Naive B cell (primary cell): Measurements from ENCODE around the gene ZNF296. TPM values are rescaled to one million over a fixed set of nuclear protein-coding genes. Genes with fewer than 3 reads are reported as not detected.

Source experiments
- ATAC-seq, 2 donors: fragments of 150-1000 bp; cut with Tn5 transposase; 2 replicates each; pipeline ENCODE4 v1.10.0; 2021; ENCODE audit warnings: low read depth in 2 of 2, mild to moderate bottlenecking in 2 of 2, moderate library complexity in 2 of 2
- DNase-seq: peaks from one replicate; pipeline ENCODE4 v3.0.0; 2022
- H3K27ac Mint-ChIP-seq, 6 donors: one replicate each; pipeline ENCODE4 v1.8.0; 2020 to 2022; ENCODE audit warnings: mild to moderate bottlenecking in 6 of 6, mixed read lengths in 6 of 6, moderate library complexity in 5 of 6, inconsistent platforms in 2 of 6
- H3K27me3 Mint-ChIP-seq, 3 donors: one replicate each; pipeline ENCODE4 v1.8.0; 2021 to 2022; ENCODE audit warnings: mixed read lengths in 3 of 3, mild to moderate bottlenecking in 1 of 3
- H3K36me3 Mint-ChIP-seq, 2 donors: one replicate each; pipeline ENCODE4 v1.8.0; 2020 to 2022; ENCODE audit warnings: mixed read lengths in 2 of 2, inconsistent platforms in 1 of 2, mild to moderate bottlenecking in 1 of 2
- H3K4me1 Mint-ChIP-seq, 3 donors: one replicate each; pipeline ENCODE4 v1.8.0; 2020 to 2022; ENCODE audit warnings: mixed read lengths in 3 of 3, inconsistent platforms in 1 of 3, mild to moderate bottlenecking in 1 of 3, moderate library complexity in 1 of 3
- H3K4me3 Mint-ChIP-seq, 8 donors: one replicate each; pipeline ENCODE4 v1.8.0; 2020 to 2022; ENCODE audit warnings: mild to moderate bottlenecking in 8 of 8, mixed read lengths in 8 of 8, moderate library complexity in 8 of 8, inconsistent platforms in 2 of 8
- H3K9me3 Mint-ChIP-seq, 7 donors: one replicate each; pipeline ENCODE4 v1.8.0; 2020 to 2022; ENCODE audit warnings: mixed read lengths in 7 of 7, mild to moderate bottlenecking in 5 of 7, inconsistent platforms in 2 of 7, moderate library complexity in 1 of 7
- polyA plus RNA-seq, 6 donors: library from polyadenylated mRNA; unstranded; fragments of 300-500 nt; fragmentation: Illumina TruSeq; gene quantifications; one replicate each; pipeline ENCODE4 v1.2.3, GENCODE V29; 2021; ENCODE audit warnings: low read depth in 6 of 6

Gene ZNF296
- polyA plus RNA-seq, 6 donors from 2014 or later = 7.2 to 35.9 (median 13.7) TPM

GRCh38 chr19:45056831-45057230 is 19.4 kb downstream of the ZNF296 start:
- Mint-ChIP-seq H3K27me3 (no peaks in the 10 kb centered on the region), H3K4me1 (peaks cover 50 to 63% (median 54%) of the 10 kb centered on the region in 3 donors), H3K4me3 (peak overlapping the region in 1 of 8 donors; percentile 17), H3K9me3 (no peaks in the 10 kb centered on the region), H3K27ac (peak overlapping the region in 4 of 6 donors; percentile 28 to 86 (median 59)), H3K36me3 (peaks cover 10 to 54% of the 10 kb centered on the region in 2 donors)
- DNase-seq (no peak), ATAC-seq (no peak)

DNA sequence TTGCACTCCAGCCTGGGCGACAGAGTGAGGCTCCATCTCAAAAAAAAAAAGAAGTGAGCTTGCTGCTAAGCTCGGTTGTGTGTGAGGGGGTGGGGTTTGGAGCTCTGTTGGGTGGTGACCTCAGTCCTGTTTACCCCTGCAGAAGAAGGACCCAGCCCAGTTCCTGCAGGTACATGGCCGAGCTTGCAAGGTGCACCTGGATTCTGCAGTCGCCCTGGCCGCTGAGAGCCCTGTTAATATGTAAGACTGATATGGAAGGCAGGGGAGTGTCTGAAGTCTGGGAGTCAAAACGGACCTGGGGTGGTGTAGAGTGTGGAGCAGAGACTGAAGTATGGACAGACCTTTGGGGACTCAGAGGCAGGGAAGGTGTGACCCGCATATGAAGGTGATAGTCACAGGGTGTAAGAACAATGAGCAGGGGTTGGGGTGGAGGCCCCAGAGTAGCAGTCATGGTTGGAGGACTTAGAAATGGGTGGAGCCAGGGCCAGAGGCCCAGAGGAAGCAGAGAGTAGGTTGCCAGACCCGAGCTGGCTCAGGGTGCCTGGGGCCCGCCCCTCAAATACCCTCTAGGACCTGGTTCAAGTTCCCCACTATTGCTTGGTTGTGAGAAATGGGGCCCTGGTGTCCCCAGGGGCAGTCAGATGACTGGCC is 24.2 kb downstream of the ZNF296 start:
- peak; percentile 75 for DNase-seq
- Mint-ChIP-seq H3K4me1 (peaks cover 46 to 74% (median 62%) of the 10 kb centered on the region in 3 donors), H3K27ac (peak overlapping the region; percentile 76 to 97 (median 92)), H3K27me3 (no peaks in the 10 kb centered on the region), H3K4me3 (peak overlapping the region; percentile 77 to 90 (median 80)), H3K36me3 (peaks cover 0 to 22% of the 10 kb centered on the region in 2 donors), H3K9me3 (no peaks in the 10 kb centered on the region)
- peak; percentile 86 for ATAC-seq

DNA sequence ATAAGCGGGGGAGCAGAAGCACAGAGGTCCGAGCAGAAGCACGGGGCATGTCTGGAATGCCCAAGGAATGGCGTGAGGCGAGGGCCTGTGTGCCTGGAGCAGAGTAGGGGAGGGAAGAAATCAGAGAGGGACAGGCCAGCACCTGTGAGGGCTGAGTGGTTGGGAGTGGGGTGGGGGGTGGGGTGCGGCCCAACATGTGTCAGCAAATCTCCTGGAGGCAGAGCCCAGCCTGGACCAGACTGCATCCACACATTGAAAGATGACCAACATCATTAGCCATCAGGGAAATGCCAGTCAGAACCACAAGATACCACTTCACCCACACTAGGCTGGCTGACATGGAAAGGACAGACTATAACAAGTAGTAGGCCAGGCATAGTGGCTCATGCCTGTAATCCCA is 26.2 kb downstream of the ZNF296 start:
- no peak for ATAC-seq
- peaks cover 0 to 8% of the 10 kb centered on the region in 2 donors for H3K36me3 Mint-ChIP-seq
- H3K9me3 Mint-ChIP-seq = no peaks in the 10 kb centered on the region
- no peak for DNase-seq
- H3K4me1 Mint-ChIP-seq = peaks cover 58 to 85% (median 67%) of the 10 kb centered on the region in 3 donors
- H3K4me3 Mint-ChIP-seq = peak overlapping the region in 6 of 8 donors; percentile 40 to 77 (median 65)
- H3K27ac Mint-ChIP-seq = peak overlapping the region; percentile 38 to 93 (median 89)
- no peaks in the 10 kb centered on the region for H3K27me3 Mint-ChIP-seq

DNA sequence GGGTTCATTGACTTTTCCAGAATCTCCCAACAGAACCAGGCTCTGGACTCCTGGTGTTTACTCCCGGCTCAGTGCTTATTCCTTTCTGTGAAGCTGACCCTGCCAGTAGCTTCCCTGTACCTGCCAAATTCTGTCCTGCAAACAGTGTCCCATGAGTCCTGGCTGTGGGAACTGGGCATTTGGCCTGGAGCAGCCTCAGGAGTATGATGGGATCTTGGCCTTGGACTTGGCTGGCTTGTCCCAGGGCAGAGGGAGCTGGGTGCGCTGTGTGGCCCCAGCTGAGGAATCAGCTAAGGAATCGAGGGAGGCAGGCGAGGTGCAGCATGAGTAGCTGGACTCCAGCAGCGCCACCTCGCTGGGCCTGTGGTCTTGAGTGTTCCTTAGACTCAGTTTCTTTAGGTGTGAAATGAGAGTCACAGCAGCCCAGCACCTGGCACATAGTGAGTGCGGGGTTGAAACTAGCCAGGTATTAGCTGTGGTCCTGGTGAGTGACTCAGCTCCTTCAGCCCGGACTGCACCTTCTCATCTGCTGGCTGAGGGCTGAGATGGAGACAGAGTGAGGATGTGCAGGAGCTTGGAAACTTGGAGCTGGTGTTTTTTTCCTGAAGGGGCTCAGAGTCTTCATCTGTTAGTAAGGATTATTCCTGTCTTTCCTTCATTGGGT is 27.1 kb downstream of the ZNF296 start:
- no peaks in the 10 kb centered on the region for H3K27me3 Mint-ChIP-seq
- H3K27ac Mint-ChIP-seq = peak overlapping the region; percentile 67 to 93 (median 89)
- H3K4me3 Mint-ChIP-seq = peak overlapping the region; percentile 8 to 77 (median 60)
- H3K36me3 Mint-ChIP-seq = no peaks in the 10 kb centered on the region
- no peak for ATAC-seq
- H3K9me3 Mint-ChIP-seq = no peaks in the 10 kb centered on the region
- H3K4me1 Mint-ChIP-seq = peaks cover 55 to 86% (median 60%) of the 10 kb centered on the region in 3 donors
- no peak for DNase-seq

DNA sequence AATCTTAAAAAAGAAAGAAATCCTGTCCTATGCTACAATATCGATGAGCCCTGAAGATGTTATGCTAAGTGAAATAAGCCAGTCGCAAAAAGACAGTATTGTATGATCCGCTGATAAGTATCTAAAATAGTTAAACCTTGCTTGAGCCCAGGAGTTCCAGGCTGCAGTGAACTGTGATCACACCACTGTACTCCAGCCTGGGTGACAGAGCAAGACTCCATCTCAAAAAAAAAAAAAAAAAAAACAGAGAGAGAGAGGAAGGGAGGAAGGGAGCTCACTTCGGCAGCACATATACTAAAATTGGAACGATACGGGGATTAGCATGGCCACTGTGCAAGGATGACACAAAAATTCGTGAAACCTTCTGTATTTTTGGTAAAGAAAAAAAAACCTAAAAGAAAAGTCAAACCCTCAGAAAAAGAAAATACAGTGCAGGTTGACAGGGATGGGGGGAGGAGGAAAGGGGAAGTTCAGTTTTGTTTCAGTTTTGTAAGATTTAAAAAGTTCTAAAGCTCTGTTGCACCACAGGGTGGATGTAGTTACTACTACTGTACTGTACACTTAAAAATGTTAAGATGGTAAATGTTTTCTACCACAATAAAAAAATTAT is 29.0 kb downstream of the ZNF296 start:
- Mint-ChIP-seq H3K4me3 (peak overlapping the region; percentile 76 to 94 (median 92)), H3K27ac (peak overlapping the region; percentile 90 to 98 (median 94)), H3K36me3 (no peaks in the 10 kb centered on the region), H3K4me1 (peaks cover 47 to 74% (median 55%) of the 10 kb centered on the region in 3 donors), H3K27me3 (no peaks in the 10 kb centered on the region), H3K9me3 (no peaks in the 10 kb centered on the region)
- DNase-seq (peak; percentile 74), ATAC-seq (peak; percentile 69 to 70)

GRCh38 chr19:45046355-45046754 is 29.9 kb downstream of the ZNF296 start:
- H3K27me3 Mint-ChIP-seq = no peaks in the 10 kb centered on the region
- ATAC-seq (no peak), DNase-seq (no peak)
- H3K36me3 Mint-ChIP-seq = peaks cover 0 to 8% of the 10 kb centered on the region in 2 donors
- H3K4me3 Mint-ChIP-seq = peak overlapping the region in 7 of 8 donors; percentile 76 to 94 (median 91)
- H3K4me1 Mint-ChIP-seq = peaks cover 51 to 74% (median 55%) of the 10 kb centered on the region in 3 donors
- no peaks in the 10 kb centered on the region for H3K9me3 Mint-ChIP-seq
- peak overlapping the region in 5 of 6 donors; percentile 43 to 88 (median 85) for H3K27ac Mint-ChIP-seq

- Mint-ChIP-seq H3K27me3 (no peaks in the 10 kb centered on the region), H3K36me3 (peaks cover 0 to 11% of the 10 kb centered on the region in 2 donors), H3K27ac (peak overlapping the region; percentile 15 to 86 (median 65)), H3K9me3 (no peaks in the 10 kb centered on the region), H3K4me1 (peaks cover 51 to 75% (median 59%) of the 10 kb centered on the region in 3 donors), H3K4me3 (peak overlapping the region in 7 of 8 donors; percentile 16 to 94 (median 88))
- no peak for DNase-seq
- ATAC-seq = no peak
Observed at GRCh38 chr19:45045671-45046353, 30.5 kb downstream of the ZNF296 start.

DNA sequence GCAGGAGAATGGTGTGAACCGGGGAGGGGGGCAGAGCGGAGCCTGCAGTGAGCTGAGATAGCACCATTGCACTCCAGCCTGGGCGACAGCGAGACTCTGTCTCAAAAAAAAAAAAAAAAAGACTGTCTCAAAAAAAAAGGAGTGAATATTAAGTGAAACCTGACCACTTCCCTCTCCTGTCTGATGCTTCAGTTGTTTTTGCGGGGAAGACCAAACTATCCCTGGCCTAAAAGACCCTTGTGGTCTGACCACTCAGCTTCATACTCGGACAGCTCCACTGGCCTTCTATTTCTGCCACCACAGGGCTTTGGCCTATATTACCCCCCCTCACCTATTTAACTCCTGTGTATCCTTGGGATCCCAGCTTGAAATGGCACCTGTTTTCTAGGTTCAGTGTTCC is 35.2 kb downstream of the ZNF296 start:
- Mint-ChIP-seq H3K27me3 (no peaks in the 10 kb centered on the region), H3K4me3 (peak overlapping the region; percentile 1 to 100 (median 88)), H3K27ac (peak overlapping the region; percentile 38 to 88 (median 76)), H3K9me3 (no peaks in the 10 kb centered on the region), H3K36me3 (peaks cover 0 to 28% of the 10 kb centered on the region in 2 donors), H3K4me1 (peaks cover 39 to 54% (median 50%) of the 10 kb centered on the region in 3 donors)
- ATAC-seq (no peak), DNase-seq (no peak)

DNA sequence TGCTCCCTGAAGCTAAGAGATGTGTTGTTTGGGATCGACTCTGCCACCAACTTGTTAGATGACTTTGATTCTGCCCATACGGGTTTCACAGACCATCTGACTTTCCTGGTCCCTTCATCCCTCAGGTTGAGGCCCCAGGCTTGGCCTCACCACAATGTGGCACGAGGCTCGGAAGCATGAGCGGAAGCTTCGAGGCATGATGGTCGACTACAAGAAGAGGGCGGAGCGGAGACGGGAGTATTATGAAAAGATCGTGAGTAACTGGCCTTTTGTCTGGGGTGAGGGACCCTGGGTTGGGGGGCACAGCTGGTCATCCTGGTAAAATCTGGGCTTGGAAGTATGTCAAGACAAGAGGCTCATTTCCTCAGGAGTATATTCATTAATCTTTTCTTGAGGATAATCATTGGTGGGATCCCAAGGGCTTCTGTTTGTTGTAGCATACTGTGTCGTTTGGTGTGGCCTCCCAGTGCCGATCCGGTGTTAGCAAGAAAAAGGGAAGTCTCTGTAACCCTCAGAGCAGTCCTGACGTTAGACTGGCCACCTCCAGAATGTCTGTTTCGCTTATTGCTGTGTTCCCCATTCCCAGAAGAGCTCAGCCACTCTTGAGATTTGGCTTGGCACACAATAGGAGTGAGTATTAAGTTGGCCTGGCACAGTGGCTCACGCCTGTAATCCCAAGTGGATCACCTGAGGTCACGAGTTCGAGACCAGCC is 36.1 kb downstream of the ZNF296 start:
- Mint-ChIP-seq H3K27ac (peak overlapping the region in 4 of 6 donors; percentile 83 to 98 (median 90)), H3K4me3 (peak overlapping the region; percentile 82 to 100 (median 98)), H3K4me1 (peaks cover 30 to 46% (median 43%) of the 10 kb centered on the region in 3 donors), H3K36me3 (peaks cover 0 to 28% of the 10 kb centered on the region in 2 donors), H3K9me3 (peaks cover 0 to 2% (median 0%) of the 10 kb centered on the region in 7 donors), H3K27me3 (no peaks in the 10 kb centered on the region)
- ATAC-seq = no peak
- no peak for DNase-seq

DNA sequence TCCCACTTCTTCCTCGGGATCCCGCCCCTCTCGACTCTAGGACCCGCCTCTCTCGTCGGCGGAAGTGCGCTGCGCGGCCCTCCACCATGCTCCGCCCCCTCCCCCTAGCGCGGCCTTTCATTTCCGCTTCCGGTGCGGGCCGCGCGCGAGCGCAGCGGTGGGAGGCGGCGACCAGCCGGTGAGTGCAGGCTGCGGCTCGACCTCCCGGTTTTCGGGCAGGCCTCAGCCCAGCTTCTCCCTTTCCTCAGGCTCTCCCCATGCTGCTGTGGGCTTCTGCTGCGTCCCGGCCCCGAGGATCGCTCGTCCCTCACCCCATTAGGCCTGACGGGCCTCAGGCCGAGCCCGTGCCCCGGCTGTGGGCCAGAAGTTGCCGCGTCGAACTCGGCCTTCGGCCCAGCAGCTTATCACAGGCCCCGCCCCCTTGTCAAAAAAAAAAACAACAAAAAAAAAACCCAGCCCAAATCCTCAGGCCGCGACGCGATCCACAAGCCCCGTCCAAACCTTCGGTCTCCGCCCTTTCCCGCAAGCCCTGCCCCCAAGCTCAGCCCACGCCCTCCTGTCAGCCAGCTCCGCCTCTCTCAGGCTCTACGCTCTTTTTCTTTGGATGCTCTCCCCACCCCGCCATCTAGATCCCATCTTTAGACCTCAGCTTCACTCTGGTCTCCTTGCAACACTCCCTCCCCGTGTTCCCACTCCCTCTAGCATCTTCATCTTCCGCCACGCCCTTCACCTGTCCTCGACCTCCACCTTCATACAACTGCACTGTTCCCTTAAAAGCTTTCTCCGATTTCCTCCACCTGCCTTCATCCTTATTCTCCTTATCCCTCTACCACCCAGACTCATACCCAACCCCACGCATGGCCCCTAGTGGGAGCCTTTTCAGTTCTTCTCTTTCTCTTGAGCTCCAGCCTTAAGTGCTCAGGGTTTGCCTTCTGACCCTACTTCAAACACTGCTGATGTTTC is 37.1 kb downstream of the ZNF296 start, which contains the start of gene CLASRP:
Gene CLASRP, plus strand, starts transcription at position 115 of the 963 bp plus-strand sequence. CDS start 1,168 bp downstream, outside the sequence.
- Mint-ChIP-seq H3K4me3 (peak within 1 kb of the TSS; percentile 89 to 100 (median 99)), H3K36me3 (peaks cover 0 to 28% of the 10 kb centered on the region in 2 donors), H3K27me3 (no peaks in the 10 kb centered on the region)

GRCh38 chr19:45037393-45038169 is 38.7 kb downstream of the ZNF296 start:
- H3K9me3 Mint-ChIP-seq = peaks cover 0 to 4% (median 0%) of the 10 kb centered on the region in 7 donors
- DNase-seq (no peak), ATAC-seq (no peak)
- peaks cover 34 to 41% (median 40%) of the 10 kb centered on the region in 3 donors for H3K4me1 Mint-ChIP-seq
- no peaks in the 10 kb centered on the region for H3K27me3 Mint-ChIP-seq
- H3K4me3 Mint-ChIP-seq = peak overlapping the region; percentile 38 to 100 (median 83)
- peak overlapping the region in 2 of 6 donors; percentile 38 to 92 for H3K27ac Mint-ChIP-seq
- peaks cover 5 to 36% of the 10 kb centered on the region in 2 donors for H3K36me3 Mint-ChIP-seq

More for the DNA sequence above, 37.1 kb downstream of the ZNF296 start, which contains the start of gene CLASRP:
- Mint-ChIP-seq H3K9me3 (peaks cover 0 to 2% (median 0%) of the 10 kb centered on the region in 7 donors), H3K27ac (peak within 1 kb of the TSS; percentile 92 to 99 (median 97)), H3K4me1 (peaks cover 30 to 43% (median 40%) of the 10 kb centered on the region in 3 donors)
- peak; percentile 92 to 93 for ATAC-seq
- peak; percentile 87 for DNase-seq
